Activated naive CD8-positive, alpha-beta T cell treated with anti-CD3 and anti-CD28 coated beads, Interleukin-2, amount 50 U/mL, for 24 hours (primary cell): Measurements from ENCODE around the gene GUCY1A1.
"Not testable (repeated sequence)": the region's sequence is repeated elsewhere in the genome, so short reads cannot be mapped to it uniquely, and the experiment has no call there.

Source experiments
- ATAC-seq: fragments of 150-1000 bp; cut with Tn5 transposase; one replicate; pipeline ENCODE4 v1.10.0; 2021
- DNase-seq: peaks from one replicate; pipeline ENCODE4 v3.0.0; 2021
- H3K27ac Mint-ChIP-seq: one replicate; pipeline ENCODE4 v1.8.0; 2021; ENCODE audit warnings: mild to moderate bottlenecking, mixed read lengths
- H3K27me3 Mint-ChIP-seq: one replicate; pipeline ENCODE4 v1.8.0; 2021; ENCODE audit warnings: mixed read lengths
- H3K36me3 Mint-ChIP-seq: one replicate; pipeline ENCODE4 v1.8.0; 2021; ENCODE audit warnings: low read depth, mixed read lengths
- H3K4me1 Mint-ChIP-seq: one replicate; pipeline ENCODE4 v1.8.0; 2021; ENCODE audit warnings: mixed read lengths
- H3K4me3 Mint-ChIP-seq: one replicate; pipeline ENCODE4 v1.8.0; 2021; ENCODE audit warnings: mild to moderate bottlenecking, moderate library complexity, mixed read lengths
- H3K9me3 Mint-ChIP-seq: one replicate; pipeline ENCODE4 v1.8.0; 2021; ENCODE audit warnings: mixed read lengths

Gene GUCY1A1

DNA sequence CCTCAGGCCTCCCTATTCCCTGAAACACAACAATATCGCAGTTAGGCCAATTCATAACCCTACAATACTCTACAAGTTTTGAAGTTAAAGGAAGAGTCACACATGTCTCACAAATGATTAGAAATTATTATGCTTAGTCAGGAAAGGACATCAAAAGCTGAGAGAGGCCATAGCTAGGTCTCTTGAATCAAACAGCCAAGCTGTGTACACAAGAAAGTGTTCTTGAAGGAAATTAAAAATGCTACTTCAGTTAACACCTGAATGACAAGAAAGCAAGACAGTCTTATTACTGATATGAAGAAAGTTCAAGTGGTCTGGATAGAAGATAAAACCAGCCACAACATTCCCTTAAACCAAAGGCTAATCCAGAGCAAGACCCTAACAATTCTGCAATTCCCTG lies 23.6 kb upstream of the GUCY1A1 start:
- DNase-seq = no peak
- no peak overlapping the region for H3K4me3 Mint-ChIP-seq
- H3K27ac Mint-ChIP-seq = no peak overlapping the region
- no peak for ATAC-seq
- H3K36me3 Mint-ChIP-seq = peaks cover 1% of the 10 kb centered on the region
- peaks cover 10% of the 10 kb centered on the region for H3K27me3 Mint-ChIP-seq
- peaks cover 29% of the 10 kb centered on the region for H3K4me1 Mint-ChIP-seq
- H3K9me3 Mint-ChIP-seq = peaks cover 4% of the 10 kb centered on the region

DNA sequence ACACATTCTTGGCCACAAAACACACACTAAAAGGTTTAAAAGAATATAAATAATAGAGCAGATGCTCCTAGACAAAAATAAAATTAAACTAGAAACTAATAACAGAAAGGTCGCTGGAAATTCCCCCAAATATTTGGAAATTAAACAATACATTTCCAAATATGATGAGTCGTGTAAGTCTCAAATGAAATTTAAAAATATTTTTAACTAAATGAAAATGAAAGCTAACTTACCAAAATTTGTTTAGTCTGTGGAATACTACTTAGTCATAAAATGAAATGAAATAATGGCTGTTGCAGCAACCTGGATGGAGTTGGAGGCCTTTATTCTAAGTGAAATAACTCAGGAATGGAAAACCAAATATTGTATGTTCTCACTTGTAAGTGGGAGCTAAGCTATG lies 20.6 kb upstream of the GUCY1A1 start:
- Mint-ChIP-seq H3K4me3 (no peak overlapping the region), H3K27ac (no peak overlapping the region), H3K4me1 (peaks cover 6% of the 10 kb centered on the region), H3K27me3 (peaks cover 9% of the 10 kb centered on the region), H3K9me3 (peaks cover 2% of the 10 kb centered on the region), H3K36me3 (peaks cover under 1% of the 10 kb centered on the region)
- ATAC-seq (no peak), DNase-seq (no peak)

DNA sequence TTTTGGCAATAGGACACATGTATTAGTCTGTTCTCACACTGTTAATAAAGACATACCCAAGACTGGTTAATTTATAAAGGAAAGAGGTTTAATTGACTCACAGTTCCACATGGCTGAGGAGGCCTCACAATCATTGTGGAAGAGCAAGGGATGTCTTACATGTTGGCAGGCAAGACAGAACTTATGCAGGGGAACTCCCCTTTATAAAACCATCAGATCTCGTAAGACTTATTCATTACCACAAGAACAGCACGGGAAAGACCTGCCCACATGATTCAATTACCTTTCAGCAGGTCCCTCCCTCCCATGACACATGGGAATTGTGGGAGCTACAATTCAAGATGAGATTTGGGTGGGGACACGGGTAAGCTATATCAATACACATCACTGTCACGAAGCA lies 15.9 kb upstream of the GUCY1A1 start:
- H3K4me3 Mint-ChIP-seq, DNase-seq: not testable (repeated sequence)
- peak; percentile 59 for ATAC-seq

DNA sequence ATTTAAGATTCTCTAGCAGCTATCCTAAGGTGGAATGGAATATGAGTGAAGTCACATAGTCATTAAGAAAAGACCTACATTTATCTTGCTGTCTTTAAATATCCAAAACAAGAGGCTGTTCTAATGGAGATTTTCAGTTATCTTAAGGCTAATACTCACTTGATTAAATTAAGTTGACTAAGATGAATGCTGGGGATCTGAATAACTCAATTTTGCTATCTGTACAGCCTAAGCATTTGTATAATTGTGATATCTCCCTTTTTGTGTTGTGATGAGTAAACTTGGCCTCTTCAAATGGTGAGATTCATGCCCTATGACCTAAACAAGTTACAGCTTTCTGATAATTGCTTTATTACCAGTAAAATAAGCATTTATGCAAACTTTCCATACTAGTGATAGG lies 13.6 kb upstream of the GUCY1A1 start:
- no peak for DNase-seq
- Mint-ChIP-seq H3K36me3 (no peaks in the 10 kb centered on the region), H3K4me3 (no peak overlapping the region), H3K27me3 (peaks cover 7% of the 10 kb centered on the region), H3K27ac (no peak overlapping the region), H3K9me3 (peaks cover 12% of the 10 kb centered on the region), H3K4me1 (peaks cover 4% of the 10 kb centered on the region)
- no peak for ATAC-seq

More for the DNA sequence above, 15.9 kb upstream of the GUCY1A1 start:
- not testable (repeated sequence) for H3K4me1 Mint-ChIP-seq, H3K27me3 Mint-ChIP-seq, H3K9me3 Mint-ChIP-seq, H3K27ac Mint-ChIP-seq, H3K36me3 Mint-ChIP-seq

DNA sequence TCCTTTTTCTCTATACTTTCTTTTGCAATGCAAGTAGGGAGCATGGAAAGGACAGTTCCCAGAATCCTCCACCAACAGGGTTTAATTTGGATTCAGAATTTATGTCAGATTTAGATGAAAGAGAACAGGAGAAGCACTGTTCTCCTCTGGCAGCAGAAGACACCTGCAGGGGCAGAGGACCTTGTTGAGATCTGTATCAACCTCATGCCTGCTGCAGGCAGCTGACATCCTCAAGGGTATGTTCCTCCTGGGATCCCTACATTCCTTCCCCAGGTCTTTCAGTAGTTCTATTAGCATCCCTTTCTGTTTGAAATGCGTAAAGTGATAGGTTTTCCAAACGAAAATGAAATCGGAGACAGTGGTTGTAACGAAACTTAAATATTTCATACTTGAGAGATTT lies 10.6 kb upstream of the GUCY1A1 start:
- no peak overlapping the region for H3K4me3 Mint-ChIP-seq
- no peak for ATAC-seq
- peaks cover 8% of the 10 kb centered on the region for H3K27me3 Mint-ChIP-seq
- no peak overlapping the region for H3K27ac Mint-ChIP-seq
- no peaks in the 10 kb centered on the region for H3K4me1 Mint-ChIP-seq
- DNase-seq = no peak
- no peaks in the 10 kb centered on the region for H3K36me3 Mint-ChIP-seq
- peaks cover 10% of the 10 kb centered on the region for H3K9me3 Mint-ChIP-seq

DNA sequence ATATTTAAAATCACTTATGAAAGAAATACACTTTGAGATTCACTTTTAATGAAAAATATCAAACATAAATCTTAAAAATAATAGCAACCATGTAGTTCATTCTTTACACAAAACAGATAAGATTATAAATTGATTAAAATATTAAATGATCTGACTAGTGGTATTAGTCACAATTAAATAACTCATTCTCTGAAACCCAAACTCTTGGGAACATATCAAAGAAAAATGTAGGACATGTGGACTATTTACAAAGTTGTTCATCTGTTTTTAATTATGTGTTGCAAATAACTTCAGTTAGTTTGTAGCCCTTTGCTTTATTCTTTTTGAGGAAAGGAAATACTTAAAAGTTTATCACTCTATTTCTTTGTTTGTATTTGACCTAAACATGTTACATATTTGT lies 9.5 kb upstream of the GUCY1A1 start:
- Mint-ChIP-seq H3K36me3 (no peaks in the 10 kb centered on the region), H3K4me3 (no peak overlapping the region), H3K4me1 (no peaks in the 10 kb centered on the region), H3K9me3 (peaks cover 9% of the 10 kb centered on the region), H3K27ac (no peak overlapping the region), H3K27me3 (peaks cover 8% of the 10 kb centered on the region)
- no peak for ATAC-seq
- DNase-seq = no peak

DNA sequence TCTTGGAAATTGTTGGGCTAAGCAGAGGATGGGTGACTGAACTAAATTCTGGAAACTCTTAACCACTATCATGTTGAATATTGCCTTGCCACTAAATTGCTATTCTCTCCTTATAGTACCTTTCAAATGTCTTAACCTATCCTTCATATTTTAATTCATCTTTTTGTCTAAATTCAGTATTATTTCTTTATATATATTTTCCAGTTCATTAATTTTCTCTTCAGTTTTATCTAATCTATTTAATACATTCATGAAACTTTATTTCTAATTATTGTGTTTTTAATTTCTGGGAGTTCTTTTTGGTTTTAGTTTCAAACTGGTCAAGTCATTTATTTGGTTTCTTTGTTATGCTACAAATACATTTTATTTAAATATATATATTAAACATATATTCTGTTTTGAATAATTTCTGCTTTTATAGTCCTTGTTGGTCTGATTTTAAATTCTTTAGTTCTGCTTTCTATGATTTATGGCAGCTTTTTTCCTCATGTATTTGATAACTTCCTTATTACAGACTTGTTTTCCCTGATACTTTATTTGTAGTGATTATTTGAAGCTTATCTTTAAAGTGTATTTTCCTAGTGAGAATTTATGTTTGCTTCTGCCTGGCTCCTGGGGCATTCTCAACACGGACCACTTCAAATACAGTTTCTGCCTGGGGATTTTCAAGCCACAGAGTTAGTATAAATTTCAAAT lies 8.5 kb upstream of the GUCY1A1 start:
- no peaks in the 10 kb centered on the region for H3K4me1 Mint-ChIP-seq
- DNase-seq = no peak
- peaks cover 7% of the 10 kb centered on the region for H3K27me3 Mint-ChIP-seq
- H3K9me3 Mint-ChIP-seq = peaks cover 6% of the 10 kb centered on the region
- no peak for ATAC-seq
- no peak overlapping the region for H3K27ac Mint-ChIP-seq
- no peak overlapping the region for H3K4me3 Mint-ChIP-seq
- no peaks in the 10 kb centered on the region for H3K36me3 Mint-ChIP-seq

DNA sequence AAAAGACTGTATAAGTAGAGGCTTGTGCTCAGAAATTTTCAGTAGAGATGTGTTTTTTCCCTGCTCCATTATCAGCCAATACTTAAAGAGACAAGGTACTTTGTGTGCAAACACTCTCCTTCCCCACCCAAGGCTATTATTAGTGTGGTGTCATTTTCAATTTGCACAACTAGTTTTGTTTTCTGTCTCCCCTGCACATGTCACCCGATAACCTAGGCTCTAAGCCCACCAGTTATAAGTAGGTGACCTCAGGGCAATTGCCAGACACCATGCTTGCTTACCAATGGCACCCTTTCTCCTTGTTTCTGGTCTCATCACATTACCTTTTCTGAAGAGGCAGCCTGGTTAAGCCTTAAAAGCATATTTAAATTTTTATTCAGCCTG lies 8.0 kb upstream of the GUCY1A1 start:
- Mint-ChIP-seq H3K9me3 (peaks cover 6% of the 10 kb centered on the region), H3K4me3 (no peak overlapping the region)

DNA sequence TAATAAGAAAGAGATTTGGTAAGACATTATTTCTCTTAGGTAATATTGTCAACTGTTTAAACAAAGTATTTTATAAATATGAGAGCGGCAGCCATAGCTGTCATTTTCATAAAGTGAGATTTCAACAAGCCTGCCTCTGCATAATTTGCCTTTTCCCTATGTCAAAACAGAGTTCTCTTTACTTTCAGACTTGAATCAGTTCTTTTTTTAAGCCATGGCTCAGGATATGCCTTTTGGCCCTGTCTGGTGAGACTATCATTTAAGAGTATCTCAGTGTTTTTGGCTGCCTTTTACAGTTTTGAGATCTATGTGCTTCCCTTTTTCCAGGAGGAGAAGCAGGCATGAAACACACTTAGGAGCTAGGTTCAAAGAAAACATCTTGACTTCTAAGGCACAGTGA lies 7.5 kb upstream of the GUCY1A1 start:
- no peaks in the 10 kb centered on the region for H3K36me3 Mint-ChIP-seq
- DNase-seq (no peak), ATAC-seq (no peak)
- H3K4me1 Mint-ChIP-seq = no peaks in the 10 kb centered on the region
- no peak overlapping the region for H3K4me3 Mint-ChIP-seq
- H3K27me3 Mint-ChIP-seq = peaks cover 7% of the 10 kb centered on the region
- H3K27ac Mint-ChIP-seq = no peak overlapping the region
- H3K9me3 Mint-ChIP-seq = peaks cover 6% of the 10 kb centered on the region

More for the DNA sequence above, 8.0 kb upstream of the GUCY1A1 start:
- Mint-ChIP-seq H3K36me3 (no peaks in the 10 kb centered on the region), H3K27me3 (peaks cover 7% of the 10 kb centered on the region), H3K4me1 (no peaks in the 10 kb centered on the region), H3K27ac (no peak overlapping the region)
- ATAC-seq = no peak
- no peak for DNase-seq

DNA sequence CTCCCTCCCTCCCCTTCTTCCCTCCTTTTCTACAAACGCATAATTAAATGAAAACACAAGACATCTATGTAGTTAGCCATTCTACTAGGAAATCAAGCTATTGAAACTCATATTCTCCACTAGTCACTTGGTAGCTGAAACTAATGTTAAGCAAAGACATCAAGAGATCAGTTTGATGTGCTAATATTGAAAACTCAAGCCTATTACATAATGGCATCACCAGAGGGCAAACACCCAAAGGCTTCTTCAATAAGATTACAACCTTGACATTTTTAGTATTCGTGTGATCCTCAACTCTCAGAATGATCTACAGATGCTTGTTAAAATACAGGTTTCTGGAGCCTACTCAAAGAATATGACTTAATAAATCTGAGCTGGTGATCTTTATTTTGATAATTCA lies 6.2 kb upstream of the GUCY1A1 start:
- DNase-seq (no peak), ATAC-seq (no peak)
- Mint-ChIP-seq H3K4me1 (no peaks in the 10 kb centered on the region), H3K4me3 (no peak overlapping the region), H3K36me3 (no peaks in the 10 kb centered on the region), H3K27ac (no peak overlapping the region), H3K9me3 (peaks cover 6% of the 10 kb centered on the region), H3K27me3 (peaks cover 13% of the 10 kb centered on the region)

DNA sequence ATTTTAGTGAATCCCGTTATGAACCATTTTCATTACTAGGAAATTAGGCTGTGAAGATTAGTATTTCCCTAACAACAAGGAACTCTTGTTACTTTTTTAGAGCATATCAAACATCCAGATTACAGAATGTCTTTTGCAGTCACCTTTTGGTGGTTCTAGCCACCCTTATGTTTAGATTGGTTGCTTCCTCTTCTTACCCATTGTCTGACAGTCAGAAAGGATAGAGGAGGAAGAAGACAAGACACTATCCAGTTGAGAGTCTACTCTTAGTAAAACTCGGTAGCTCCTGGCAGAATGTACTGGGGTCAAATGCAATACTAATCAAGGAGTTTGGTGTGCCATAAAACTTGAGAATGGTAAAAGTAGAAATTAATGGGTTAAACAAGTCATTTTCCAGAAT lies 1.6 kb upstream of the GUCY1A1 start:
- H3K27ac Mint-ChIP-seq = no peak overlapping the region
- no peak for DNase-seq
- H3K4me1 Mint-ChIP-seq = peaks cover 16% of the 10 kb centered on the region
- H3K27me3 Mint-ChIP-seq = peaks cover 44% of the 10 kb centered on the region
- ATAC-seq = no peak
- no peak overlapping the region for H3K4me3 Mint-ChIP-seq
- H3K9me3 Mint-ChIP-seq = no peaks in the 10 kb centered on the region
- H3K36me3 Mint-ChIP-seq = no peaks in the 10 kb centered on the region

DNA sequence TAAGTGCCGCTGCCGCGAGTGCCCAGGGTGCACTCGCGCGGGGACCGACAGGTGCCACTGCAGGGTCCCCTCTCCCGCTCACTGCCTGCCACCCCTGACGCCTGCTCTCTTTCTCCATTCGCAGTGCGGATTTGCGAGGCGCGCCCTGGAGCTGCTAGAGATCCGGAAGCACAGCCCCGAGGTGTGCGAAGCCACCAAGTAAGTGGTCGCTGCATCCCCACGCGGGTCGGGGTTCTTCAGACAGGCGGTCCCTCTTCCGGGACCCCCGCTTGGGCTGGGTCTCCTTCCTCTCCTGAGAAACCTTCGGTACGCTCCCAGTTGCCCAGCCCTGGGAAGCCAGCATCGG lies 547 bp downstream of the GUCY1A1 start:
- H3K4me1 Mint-ChIP-seq = peaks cover 16% of the 10 kb centered on the region
- H3K4me3 Mint-ChIP-seq = peak overlapping the region; percentile 77
- H3K9me3 Mint-ChIP-seq = no peaks in the 10 kb centered on the region
- ATAC-seq (peak; percentile 39), DNase-seq (peak; percentile 23)
- peaks cover 52% of the 10 kb centered on the region for H3K27me3 Mint-ChIP-seq
- no peak overlapping the region for H3K27ac Mint-ChIP-seq
- no peaks in the 10 kb centered on the region for H3K36me3 Mint-ChIP-seq

DNA sequence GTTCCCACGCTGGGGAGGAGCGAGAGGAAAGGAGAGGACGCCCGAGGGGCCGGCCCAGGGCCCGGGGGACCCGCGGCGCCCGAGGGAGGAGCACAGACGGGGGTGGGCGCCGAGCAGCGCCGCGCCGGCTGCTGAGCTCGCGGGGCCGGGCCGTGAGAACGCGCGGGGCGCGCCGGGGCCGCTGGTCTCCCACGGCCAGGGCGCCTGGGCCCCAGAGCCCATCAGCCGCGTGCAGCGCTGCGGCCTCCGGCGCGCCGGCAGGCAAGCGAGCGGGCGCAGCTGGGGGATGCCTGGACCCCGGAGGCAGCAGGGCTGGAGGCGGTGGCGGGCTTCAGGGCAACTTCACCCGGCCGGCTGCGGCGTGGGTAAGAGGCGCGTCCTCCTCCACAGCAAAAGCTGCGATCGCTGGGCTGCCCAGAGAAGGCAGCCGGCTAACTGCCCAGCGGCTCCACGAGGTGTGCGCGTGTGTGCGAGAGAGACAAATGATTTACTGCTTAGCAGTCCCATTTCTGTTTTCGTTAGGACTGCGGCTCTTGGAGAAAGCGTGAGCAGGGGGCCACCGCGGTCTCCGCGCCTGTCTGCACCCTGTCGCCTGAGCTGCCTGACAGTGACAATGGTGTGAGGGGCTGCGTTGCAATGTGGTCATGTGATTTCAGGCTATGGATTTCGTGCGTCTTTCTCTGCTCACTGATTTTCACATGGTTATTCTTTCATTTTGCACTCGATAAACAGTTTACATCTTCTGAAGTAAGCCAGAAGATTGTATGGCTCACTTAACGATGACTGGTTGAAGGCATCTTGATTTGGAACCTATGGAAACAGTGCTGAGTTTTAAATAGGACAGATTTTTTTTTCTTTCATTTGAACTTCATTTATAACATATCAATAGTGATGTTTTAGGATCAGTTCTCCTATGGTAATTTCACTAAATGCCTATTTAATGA lies 1.2 kb downstream of the GUCY1A1 start:
- H3K36me3 Mint-ChIP-seq = no peaks in the 10 kb centered on the region
- ATAC-seq (peak; percentile 45), DNase-seq (peak; percentile 13)
- H3K4me3 Mint-ChIP-seq = peak overlapping the region; percentile 71
- peaks cover 16% of the 10 kb centered on the region for H3K4me1 Mint-ChIP-seq
- H3K27me3 Mint-ChIP-seq = peaks cover 52% of the 10 kb centered on the region
- H3K27ac Mint-ChIP-seq = no peak overlapping the region
- no peaks in the 10 kb centered on the region for H3K9me3 Mint-ChIP-seq

DNA sequence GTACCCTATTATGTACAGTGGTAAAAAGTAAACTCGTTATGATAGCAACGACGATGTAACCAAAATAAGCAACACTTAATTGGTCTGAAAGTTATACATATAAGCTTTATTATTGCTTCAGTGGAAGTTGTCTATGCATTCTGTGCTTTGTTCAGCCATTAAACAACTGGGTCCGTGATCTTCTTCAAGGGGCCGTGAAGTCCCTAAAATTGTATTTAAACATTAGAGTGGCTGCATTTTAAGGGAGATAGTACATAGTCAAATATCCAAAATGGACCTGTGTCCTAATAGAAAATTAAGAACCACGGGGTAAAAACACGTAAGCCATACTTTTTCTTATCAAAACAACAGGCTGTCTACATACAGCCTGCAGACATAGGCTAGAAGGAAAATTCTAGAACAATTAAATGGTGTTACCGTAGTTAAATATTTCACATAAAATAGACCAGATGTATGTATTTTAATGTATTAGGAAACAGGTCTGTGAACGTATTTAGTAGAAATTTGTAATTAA lies 2.1 kb downstream of the GUCY1A1 start:
- no peak overlapping the region for H3K27ac Mint-ChIP-seq
- ATAC-seq (no peak), DNase-seq (no peak)
- no peak overlapping the region for H3K4me3 Mint-ChIP-seq
- no peaks in the 10 kb centered on the region for H3K36me3 Mint-ChIP-seq
- peaks cover 16% of the 10 kb centered on the region for H3K4me1 Mint-ChIP-seq
- peaks cover 57% of the 10 kb centered on the region for H3K27me3 Mint-ChIP-seq
- no peaks in the 10 kb centered on the region for H3K9me3 Mint-ChIP-seq

DNA sequence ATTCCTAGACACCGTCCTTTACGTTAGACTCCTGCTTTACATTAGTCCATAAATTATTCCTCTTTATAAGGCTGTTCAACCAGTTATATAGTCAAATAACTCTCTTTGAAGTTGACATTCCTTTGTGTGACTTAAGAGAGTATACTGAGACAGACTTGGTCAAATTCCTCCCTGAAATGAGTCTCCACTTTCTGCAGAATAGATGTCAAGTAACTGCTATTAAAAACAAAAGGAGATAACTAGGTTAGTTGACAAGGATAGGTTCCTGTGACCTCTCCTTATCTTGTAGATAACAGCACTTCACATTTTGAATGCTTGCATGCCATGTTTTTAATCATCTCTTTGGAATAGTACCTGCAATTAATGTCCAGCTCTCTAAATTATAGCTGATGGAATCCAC lies 5.7 kb downstream of the GUCY1A1 start:
- Mint-ChIP-seq H3K27ac (no peak overlapping the region), H3K4me1 (peaks cover 7% of the 10 kb centered on the region), H3K9me3 (no peaks in the 10 kb centered on the region), H3K4me3 (no peak overlapping the region), H3K36me3 (no peaks in the 10 kb centered on the region), H3K27me3 (peaks cover 34% of the 10 kb centered on the region)
- ATAC-seq = no peak
- DNase-seq = no peak
